Measurements from ENCODE around the gene TMEM238. TPM values are rescaled to one million over a fixed set of nuclear protein-coding genes. Genes with fewer than 3 reads are reported as not detected.

Gene TMEM238
- polyA plus RNA-seq, 1 donor from 2014 or later, result not detected

DNA sequence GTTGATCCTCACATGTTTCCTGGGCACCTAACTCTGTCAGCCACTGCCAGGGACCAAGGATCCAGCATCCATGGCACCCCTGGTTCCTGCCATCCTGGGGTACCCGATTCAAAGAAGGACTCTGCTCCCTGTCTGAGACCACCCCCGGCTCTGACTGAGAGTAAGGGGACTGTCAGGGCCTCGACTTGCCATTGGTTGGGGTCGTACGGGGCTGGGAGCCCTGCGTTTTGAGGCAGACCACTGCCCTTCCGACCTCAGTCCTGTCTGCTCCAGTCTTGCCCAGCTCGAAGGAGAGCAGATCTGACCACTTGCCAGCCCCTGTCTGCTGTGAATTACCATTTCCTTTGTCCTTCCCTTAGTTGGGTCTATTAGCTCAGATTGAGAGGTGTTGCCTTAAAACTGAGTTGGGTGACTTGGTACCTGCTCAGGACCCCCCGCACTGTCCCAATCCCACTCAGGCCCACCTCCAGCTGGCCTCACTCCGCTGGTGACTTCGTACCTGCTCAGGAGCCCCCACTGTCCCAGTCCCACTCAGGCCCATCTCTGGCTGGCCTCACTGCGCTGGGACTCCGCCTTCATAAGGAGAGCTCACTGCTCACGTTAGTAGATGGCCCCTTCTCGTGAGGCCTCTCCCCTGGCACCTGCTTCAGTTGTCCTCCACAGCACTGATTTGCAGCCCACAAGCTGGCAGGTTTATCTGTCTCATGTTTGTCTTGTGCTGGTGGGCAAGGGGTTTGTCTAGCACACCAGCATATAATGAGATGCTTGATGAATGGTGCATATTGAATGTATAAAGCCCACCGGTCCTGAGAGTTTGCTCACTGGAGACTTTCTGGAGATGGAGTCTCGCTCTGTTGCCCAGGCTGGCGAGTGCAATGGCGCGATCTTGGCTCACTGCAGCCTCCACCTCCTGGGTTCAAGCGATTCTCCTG lies 5.6 kb upstream of the TMEM238 start:
- H3K36me3 ChIP-seq (ENCODE audit: insufficient read depth, low read length), result no peaks in the 10 kb centered on the region
- H3F3A ChIP-seq (ENCODE audit: insufficient read depth, low read length, poor library complexity, severe bottlenecking), result peaks cover 5% of the 10 kb centered on the region
- no peak overlapping the region for H3K4me3 ChIP-seq (ENCODE audit: low read length)
- no peaks in the 10 kb centered on the region for H3K9me2 ChIP-seq (ENCODE audit: insufficient read depth, low read length)
- no peak overlapping the region for H3K9ac ChIP-seq (ENCODE audit: low read length)
- H3K9me3 ChIP-seq (ENCODE audit: low read length), result no peaks in the 10 kb centered on the region
- TF ChIP-seq EP300 (conservative IDR thresholded peaks at IDR 0.05; ENCODE audit: poor library complexity, severe bottlenecking) (no peak), SMC3 (conservative IDR thresholded peaks at IDR 0.05; ENCODE audit: poor library complexity) (no peak), EZH2 (IDR thresholded peaks at IDR 0.05; ENCODE audit: borderline replicate concordance, insufficient read depth, low read length, poor library complexity, severe bottlenecking) (no peak), RAD21 (conservative IDR thresholded peaks at IDR 0.05) (no peak), MXI1 (conservative IDR thresholded peaks at IDR 0.05; ENCODE audit: poor library complexity, severe bottlenecking) (no peak), TAF1 (IDR thresholded peaks at IDR 0.05; ENCODE audit: low read depth) (no peak)
- TF ChIP-seq, protein P1, sequence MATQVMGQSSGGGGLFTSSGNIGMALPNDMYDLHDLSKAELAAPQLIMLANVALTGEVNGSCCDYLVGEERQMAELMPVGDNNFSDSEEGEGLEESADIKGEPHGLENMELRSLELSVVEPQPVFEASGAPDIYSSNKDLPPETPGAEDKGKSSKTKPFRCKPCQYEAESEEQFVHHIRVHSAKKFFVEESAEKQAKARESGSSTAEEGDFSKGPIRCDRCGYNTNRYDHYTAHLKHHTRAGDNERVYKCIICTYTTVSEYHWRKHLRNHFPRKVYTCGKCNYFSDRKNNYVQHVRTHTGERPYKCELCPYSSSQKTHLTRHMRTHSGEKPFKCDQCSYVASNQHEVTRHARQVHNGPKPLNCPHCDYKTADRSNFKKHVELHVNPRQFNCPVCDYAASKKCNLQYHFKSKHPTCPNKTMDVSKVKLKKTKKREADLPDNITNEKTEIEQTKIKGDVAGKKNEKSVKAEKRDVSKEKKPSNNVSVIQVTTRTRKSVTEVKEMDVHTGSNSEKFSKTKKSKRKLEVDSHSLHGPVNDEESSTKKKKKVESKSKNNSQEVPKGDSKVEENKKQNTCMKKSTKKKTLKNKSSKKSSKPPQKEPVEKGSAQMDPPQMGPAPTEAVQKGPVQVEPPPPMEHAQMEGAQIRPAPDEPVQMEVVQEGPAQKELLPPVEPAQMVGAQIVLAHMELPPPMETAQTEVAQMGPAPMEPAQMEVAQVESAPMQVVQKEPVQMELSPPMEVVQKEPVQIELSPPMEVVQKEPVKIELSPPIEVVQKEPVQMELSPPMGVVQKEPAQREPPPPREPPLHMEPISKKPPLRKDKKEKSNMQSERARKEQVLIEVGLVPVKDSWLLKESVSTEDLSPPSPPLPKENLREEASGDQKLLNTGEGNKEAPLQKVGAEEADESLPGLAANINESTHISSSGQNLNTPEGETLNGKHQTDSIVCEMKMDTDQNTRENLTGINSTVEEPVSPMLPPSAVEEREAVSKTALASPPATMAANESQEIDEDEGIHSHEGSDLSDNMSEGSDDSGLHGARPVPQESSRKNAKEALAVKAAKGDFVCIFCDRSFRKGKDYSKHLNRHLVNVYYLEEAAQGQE (IDR thresholded peaks at IDR 0.05; ENCODE audit: borderline replicate concordance), result no peak
- TF ChIP-seq, protein P2, sequence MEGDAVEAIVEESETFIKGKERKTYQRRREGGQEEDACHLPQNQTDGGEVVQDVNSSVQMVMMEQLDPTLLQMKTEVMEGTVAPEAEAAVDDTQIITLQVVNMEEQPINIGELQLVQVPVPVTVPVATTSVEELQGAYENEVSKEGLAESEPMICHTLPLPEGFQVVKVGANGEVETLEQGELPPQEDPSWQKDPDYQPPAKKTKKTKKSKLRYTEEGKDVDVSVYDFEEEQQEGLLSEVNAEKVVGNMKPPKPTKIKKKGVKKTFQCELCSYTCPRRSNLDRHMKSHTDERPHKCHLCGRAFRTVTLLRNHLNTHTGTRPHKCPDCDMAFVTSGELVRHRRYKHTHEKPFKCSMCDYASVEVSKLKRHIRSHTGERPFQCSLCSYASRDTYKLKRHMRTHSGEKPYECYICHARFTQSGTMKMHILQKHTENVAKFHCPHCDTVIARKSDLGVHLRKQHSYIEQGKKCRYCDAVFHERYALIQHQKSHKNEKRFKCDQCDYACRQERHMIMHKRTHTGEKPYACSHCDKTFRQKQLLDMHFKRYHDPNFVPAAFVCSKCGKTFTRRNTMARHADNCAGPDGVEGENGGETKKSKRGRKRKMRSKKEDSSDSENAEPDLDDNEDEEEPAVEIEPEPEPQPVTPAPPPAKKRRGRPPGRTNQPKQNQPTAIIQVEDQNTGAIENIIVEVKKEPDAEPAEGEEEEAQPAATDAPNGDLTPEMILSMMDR (IDR thresholded peaks at IDR 0.05; ENCODE audit: poor library complexity, severe bottlenecking), result no peak
- peaks cover 22% of the 10 kb centered on the region for H3K79me2 ChIP-seq (replicated peaks; ENCODE audit: insufficient read depth, low read length)
- no peaks in the 10 kb centered on the region for H3K27me3 ChIP-seq (ENCODE audit: insufficient read depth, low read depth, low read length)
- H3K27ac ChIP-seq (ENCODE audit: low read length), result no peak overlapping the region
- no peak overlapping the region for H3K4me2 ChIP-seq (ENCODE audit: low read length)
- H4K20me1 ChIP-seq (ENCODE audit: insufficient read depth), result peaks cover 21% of the 10 kb centered on the region
- H2AFZ ChIP-seq (ENCODE audit: low read depth, low read length), result no peak overlapping the region

GRCh38 chr19:55387736-55388497 lies 3.8 kb upstream of the TMEM238 start:
- Histone ChIP-seq H3K4me2 (ENCODE audit: low read length) (peak overlapping the region; percentile 98), H3K27me3 (ENCODE audit: insufficient read depth, low read depth, low read length) (no peaks in the 10 kb centered on the region), H2AFZ (ENCODE audit: low read depth, low read length) (no peak overlapping the region), H3K79me2 (replicated peaks; ENCODE audit: insufficient read depth, low read length) (peaks cover 22% of the 10 kb centered on the region), H4K20me1 (ENCODE audit: insufficient read depth) (peaks cover 21% of the 10 kb centered on the region), H3K27ac (ENCODE audit: low read length) (no peak overlapping the region), H3K9me3 (ENCODE audit: low read length) (no peaks in the 10 kb centered on the region), H3F3A (ENCODE audit: insufficient read depth, low read length, poor library complexity, severe bottlenecking) (peaks cover 5% of the 10 kb centered on the region), H3K4me3 (ENCODE audit: low read length) (peak overlapping the region; percentile 88), H3K9ac (ENCODE audit: low read length) (peak overlapping the region; percentile 92), H3K36me3 (ENCODE audit: insufficient read depth, low read length) (no peaks in the 10 kb centered on the region), H3K9me2 (ENCODE audit: insufficient read depth, low read length) (no peaks in the 10 kb centered on the region)
- TF ChIP-seq EP300 (conservative IDR thresholded peaks at IDR 0.05; ENCODE audit: poor library complexity, severe bottlenecking) (no peak), RAD21 (conservative IDR thresholded peaks at IDR 0.05) (no peak), SMC3 (conservative IDR thresholded peaks at IDR 0.05; ENCODE audit: poor library complexity) (no peak), MXI1 (conservative IDR thresholded peaks at IDR 0.05; ENCODE audit: poor library complexity, severe bottlenecking) (no peak), POLR2AphosphoS5 (IDR thresholded peaks at IDR 0.05) (no peak), TAF1 (IDR thresholded peaks at IDR 0.05; ENCODE audit: low read depth) (no peak), EZH2 (IDR thresholded peaks at IDR 0.05; ENCODE audit: borderline replicate concordance, insufficient read depth, low read length, poor library complexity, severe bottlenecking) (no peak)
- TF ChIP-seq, protein P2 (IDR thresholded peaks at IDR 0.05; ENCODE audit: poor library complexity, severe bottlenecking), result no peak
- TF ChIP-seq, protein P1 (IDR thresholded peaks at IDR 0.05; ENCODE audit: borderline replicate concordance), result no peak

Data from neural cell (in vitro differentiated cells).